ENCODE measurements around the gene TTC28.
"Not testable (repeated sequence)": the region's sequence is repeated elsewhere in the genome, so short reads cannot be mapped to it uniquely, and the experiment has no call there.

The TTC28 gene

DNA sequence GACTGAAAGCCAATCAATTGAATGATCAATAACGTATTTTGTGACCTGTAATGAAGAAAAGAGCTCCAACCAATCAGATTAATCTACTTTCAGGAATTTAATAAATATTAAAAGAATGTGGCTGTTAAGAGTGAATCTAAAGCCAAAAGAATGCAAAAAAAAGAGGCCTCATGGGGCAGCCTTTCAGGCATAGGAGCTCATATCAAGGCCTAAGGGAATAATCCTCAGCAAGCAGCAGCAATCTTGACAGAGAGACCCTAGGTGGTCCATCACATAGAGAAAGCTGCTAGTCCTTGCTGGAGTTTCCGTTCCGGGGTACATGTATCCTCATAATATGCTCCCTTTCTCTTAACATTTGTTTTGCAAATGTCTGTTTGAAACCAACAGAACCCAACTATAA, 447.4 kb downstream of the TTC28 start:
- no peak for DNase-seq (ENCODE audit: low read depth in 2 of 2)

GRCh38 chr22:28231441-28231840, 448.2 kb downstream of the TTC28 start:
- no peak for DNase-seq (ENCODE audit: low read depth in 2 of 2)

DNA sequence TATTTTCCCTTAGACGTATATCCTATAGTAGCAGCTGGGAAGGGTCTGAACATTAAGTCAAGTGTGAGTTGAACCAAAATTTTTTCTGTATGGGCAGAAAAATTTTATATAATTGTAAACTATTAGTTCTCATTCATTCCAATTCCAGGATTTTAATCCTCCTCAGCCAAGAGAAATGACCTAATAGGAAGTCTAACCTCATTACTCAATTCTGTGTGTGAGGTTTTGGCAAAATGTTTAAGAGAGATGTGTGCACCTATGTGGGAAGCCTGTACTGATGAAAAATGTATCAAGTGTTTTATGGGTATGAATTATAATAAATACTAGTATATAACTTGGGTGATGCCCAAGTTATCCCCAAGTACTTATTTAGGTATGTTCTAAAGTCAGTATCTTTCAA, 449.0 kb downstream of the TTC28 start:
- DNase-seq (ENCODE audit: low read depth in 2 of 2), result no peak

DNA sequence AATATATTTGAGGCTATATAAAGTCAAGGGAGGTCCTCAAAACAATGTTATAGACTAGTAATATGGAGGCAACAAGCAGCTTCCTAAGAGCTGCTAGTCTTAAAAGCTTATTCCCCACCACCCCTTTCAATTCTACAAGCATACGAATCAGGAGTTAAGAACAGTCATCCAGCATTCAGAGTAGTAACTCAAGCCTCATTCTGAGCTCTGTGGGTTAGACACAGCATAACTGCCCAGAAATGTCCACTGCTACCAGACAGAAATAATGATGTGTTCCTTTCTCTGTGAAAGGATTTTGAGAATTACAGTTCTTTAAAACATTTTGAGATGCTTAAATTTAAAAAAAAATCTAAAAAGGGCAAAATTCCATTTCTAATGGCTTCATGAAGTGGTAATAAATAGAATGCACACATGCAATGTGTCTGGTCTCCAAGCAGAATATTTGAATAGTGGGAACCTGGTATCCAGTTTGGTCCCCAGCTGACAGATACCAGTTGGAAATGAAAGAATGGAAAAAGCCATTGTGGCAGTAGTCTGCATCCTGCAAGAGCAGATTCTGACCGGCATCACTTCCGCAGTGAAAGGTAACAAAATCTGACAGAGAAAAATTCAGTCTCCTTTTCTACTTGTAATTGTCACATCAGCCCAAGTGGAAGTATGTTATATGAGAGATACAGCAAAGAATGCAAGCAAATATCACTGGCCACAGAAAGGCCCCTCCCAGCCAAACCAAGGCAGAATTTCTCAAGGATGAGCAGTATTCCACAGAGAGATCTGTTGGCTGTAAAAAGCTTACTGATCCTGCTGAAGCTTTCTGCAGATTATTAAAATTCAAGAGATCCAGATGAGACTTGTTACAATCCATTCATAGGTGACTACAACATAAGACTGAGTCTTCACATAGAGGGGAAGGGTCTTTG, 449.8 kb downstream of the TTC28 start:
- no peak for DNase-seq (ENCODE audit: low read depth in 2 of 2)

- DNase-seq (ENCODE audit: low read depth in 2 of 2), result no peak
These were observed 455.8 kb downstream of the TTC28 start for GRCh38 chr22:28223826-28224225.

GRCh38 chr22:28222976-28223745, 456.5 kb downstream of the TTC28 start:
- DNase-seq (ENCODE audit: low read depth in 2 of 2), result no peak

DNA sequence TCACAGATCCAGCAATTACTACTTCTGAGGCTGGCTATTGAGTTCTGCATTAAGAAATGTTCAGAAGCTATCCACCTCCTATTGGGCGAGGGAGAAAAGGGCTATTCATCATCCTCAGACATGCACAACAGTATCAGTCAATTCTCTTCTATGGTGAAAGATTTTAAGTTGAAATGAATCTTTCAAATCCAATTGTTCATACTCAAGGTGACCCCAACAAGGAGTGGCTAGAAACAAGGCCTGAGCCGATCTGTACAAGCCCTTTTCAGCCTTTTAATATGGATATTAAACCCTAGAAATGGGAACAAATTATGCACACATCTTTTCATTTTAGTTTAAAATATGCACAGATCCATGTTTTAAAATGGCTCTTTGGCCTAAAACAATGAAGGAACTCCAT, 457.1 kb downstream of the TTC28 start:
- DNase-seq (ENCODE audit: low read depth in 2 of 2), result no peak

GRCh38 chr22:28222052-28222451, 457.6 kb downstream of the TTC28 start:
- DNase-seq (ENCODE audit: low read depth in 2 of 2), result no peak

DNA sequence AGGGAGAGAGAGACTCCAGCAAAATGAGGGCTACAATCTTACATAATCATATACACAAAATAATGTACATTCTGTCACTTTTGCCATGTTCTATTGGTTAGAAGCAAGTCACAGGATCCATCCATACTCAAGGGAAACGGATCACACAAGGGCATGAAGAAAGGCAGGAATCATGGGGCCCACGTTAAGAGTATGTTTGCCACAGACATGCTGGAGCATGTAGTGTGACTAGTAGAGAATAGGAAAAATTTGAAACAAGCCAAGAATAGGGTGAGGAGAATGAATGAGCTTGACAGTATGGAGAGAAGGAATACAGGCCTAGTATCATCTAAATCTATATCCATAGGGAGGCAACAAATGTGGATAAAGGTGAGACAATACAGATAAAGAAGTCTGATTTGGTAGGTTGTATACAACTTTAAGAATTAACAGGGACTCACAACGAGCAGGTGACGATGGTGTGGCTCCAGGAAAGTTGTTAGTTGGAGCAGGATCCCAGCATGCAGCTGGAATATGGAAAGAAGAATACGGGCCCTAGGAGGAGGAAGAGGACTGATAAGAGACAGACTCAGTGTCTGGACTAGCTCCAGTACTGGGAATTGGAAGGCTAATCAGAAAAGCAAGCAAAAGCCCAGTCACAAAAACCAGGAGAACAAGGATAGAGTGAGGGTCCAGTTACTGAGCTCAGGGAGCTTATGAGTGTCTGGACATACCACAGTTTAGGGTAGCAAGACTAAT, 458.8 kb downstream of the TTC28 start:
- no peak for DNase-seq (ENCODE audit: low read depth in 2 of 2)

DNA sequence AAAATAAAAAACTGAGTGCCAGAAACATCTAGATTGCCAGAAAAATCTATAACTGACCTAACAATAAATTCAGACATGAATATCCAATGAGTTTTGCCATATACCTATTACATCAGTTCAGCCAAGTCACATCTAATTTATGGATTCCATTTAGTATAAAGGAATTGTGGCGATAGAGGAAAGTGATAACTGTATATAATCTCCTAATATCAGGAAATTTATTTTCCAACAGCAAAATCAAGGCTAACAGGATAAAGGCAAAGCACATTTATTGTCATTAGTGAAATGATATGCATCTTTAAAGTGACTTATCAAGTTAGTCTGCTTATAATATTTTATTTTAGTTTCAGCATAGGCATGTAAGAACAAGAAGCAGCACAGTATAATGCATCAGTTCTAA, 462.4 kb downstream of the TTC28 start:
- no peak for DNase-seq (ENCODE audit: low read depth in 2 of 2)

DNA sequence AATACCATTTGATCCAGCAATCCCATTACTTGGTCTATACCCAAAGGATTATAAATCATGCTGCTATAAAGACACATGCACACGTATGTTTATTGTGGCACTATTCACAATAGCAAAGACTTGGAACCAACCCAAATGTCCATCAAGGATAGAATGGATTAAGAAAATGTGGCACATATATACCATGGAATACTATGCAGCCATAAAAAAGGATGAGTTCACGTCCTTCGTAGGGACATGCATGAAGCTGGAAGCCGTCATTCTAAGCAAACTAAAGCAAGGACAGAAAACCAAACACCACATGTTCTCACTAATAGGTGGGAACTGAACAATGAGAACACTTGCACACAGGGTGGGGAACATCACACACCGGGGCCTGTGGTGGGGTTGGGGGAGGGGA, 464.9 kb downstream of the TTC28 start:
- DNase-seq (ENCODE audit: low read depth in 2 of 2), result not testable (repeated sequence)

- not testable (repeated sequence) for DNase-seq (ENCODE audit: low read depth in 2 of 2)
These were observed 470.2 kb downstream of the TTC28 start for GRCh38 chr22:28209457-28209856.

DNA sequence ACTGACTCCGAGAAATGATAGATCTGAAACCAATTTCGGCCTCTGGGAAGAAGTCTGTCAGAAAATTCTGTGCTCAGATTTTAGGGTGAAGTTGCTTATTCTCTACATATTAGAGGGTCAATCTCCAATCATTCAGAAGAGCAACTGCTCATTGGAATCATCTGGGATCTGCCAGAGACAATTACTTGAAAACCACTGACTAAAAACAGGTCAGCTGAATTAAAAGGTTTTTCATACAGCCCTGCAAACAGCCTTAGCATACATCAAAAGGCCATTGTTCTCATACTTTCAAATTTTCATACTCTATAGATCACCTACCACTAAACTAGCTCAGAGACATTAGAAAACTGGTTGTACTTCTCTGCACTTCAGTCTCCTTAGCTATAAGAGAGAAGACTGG, 470.9 kb downstream of the TTC28 start:
- no peak for DNase-seq (ENCODE audit: low read depth in 2 of 2)

DNA sequence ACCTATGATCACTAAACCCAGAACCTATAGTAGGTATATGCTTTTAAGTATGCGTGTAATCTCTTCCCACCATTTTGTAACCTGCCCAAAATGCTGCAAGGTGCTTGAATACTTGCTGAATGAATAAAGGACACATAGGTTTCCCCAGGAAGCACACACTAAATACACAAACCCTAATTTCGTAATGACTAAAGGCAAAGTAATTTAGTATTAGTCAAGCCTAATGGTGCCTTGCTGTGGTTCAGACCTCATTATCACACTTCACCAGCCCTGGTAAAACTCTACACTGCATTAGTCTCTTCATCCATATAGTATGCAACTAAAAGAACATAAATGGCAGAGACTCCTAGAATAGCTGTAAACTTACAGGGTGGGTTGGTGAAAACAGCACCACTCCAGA, 471.6 kb downstream of the TTC28 start:
- DNase-seq (ENCODE audit: low read depth in 2 of 2), result no peak

DNA sequence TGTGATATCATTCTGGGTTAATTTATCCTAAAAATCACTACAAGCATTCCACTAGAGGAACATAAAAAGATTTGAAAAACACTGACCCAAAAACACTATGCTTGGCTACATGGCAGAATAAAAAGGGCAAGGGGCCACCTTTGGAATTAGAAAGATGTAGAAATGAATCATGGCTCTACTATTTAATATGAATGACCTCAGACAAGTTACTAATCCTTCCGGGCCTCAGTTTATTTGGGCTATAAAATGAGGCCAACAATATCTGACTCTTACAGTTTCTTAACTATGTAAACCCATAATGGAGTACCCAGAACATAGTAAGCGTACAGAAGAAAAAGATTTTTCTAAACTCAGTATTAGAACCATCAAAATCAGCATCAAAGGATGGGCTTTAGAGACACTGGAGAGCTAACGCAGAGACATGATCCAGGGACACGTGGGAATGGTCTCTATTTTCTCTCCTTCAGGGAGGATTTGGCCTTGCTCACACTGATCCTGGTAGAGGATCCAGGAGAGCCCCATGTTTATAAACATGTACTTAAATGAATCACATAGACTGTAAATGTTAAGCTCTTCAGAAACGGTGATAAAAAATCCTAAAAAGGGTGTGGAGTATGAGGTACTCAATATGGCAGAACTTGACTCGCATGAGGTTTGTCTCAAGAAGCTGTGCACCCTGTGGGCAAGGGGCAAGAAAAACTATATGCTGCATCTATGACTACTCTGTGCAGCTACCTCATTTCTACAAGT, 472.2 kb downstream of the TTC28 start:
- DNase-seq (ENCODE audit: low read depth in 2 of 2), result no peak

GRCh38 chr22:28205926-28206325, 473.7 kb downstream of the TTC28 start:
- DNase-seq (ENCODE audit: low read depth in 2 of 2), result no peak

- DNase-seq (ENCODE audit: low read depth in 2 of 2), result no peak
These were observed 475.3 kb downstream of the TTC28 start for GRCh38 chr22:28204382-28204781.

DNA sequence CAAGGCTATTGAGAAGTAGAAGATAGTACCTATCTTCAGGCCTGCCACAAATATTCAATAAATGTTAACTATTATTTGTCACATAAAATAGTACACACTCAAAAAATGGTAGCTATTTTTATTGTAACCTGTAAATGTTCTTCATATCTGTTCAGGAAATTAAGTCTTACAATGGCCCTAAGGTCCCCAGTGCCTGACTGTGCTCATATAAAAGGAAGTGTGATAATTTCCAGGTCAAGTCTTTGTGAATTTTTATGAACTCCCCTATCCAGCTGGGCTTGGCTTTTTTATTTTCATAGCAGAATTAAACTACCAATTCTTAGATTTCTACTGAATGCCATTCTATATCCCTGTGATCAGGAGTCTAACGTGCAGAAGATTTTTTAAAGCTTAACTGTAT, 476.4 kb downstream of the TTC28 start:
- no peak for DNase-seq (ENCODE audit: low read depth in 2 of 2)

GRCh38 chr22:28198692-28199091, 480.9 kb downstream of the TTC28 start:
- no peak for DNase-seq (ENCODE audit: low read depth in 2 of 2)

GRCh38 chr22:28191571-28191970, 488.1 kb downstream of the TTC28 start:
- not testable (repeated sequence) for DNase-seq (ENCODE audit: low read depth in 2 of 2)

DNA sequence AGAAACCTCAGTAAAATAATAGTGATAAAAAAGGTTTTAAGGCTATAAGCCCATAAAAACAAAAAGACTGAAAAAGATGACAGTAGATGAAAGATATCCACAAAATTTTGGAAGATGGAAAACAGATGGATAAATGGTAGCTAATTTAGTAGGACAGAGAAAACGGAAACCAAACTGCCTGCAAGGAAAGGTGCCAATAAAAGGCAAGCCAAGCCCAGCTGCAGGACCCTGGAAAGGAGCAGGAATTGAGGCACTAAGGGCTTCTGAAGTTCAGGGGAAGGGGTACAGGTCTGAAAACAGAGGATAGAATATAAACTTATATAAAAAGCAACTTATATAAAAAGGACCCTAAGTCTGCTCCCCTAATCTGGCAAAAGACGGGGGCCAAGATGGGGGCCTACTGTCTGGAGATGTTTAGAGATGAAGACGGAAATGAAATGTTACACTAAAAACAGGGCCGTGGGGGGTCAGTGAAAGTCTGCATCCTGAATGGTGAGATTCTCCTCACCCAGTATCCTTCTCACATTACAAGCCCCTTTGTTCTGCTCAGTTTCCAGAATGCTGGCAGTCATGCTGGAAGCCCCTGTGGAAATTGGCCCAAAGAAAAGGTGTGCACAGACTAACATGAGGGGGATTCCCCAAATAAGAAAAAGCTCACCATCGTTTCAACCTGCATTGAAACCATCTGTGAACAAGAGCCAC, 491.3 kb downstream of the TTC28 start:
- no peak for DNase-seq (ENCODE audit: low read depth in 2 of 2)
